Fibroblast of lung (primary cell): Measurements from ENCODE around the gene CAPN14.

Experiments used
- EZH2 ChIP-seq: IDR thresholded peaks from 2 replicates; pipeline ENCODE4 v1.5.1; 2012; ENCODE audit warnings: low read length, control low read depth, mild to moderate bottlenecking; ENCODE audit errors: missing control alignments
- TF ChIP-seq, protein P1 (sequence below), 2 donors: IDR thresholded peaks in 1 of 2; conservative IDR thresholded peaks in 1 of 2; 1 replicate in 1 of 2; 2 replicates in 1 of 2; pipeline ENCODE4 v1.5.1; 2011 to 2012; ENCODE audit warnings: low read length in 2 of 2, control low read depth in 1 of 2, inconsistent platforms in 1 of 2, low read depth in 1 of 2, mild to moderate bottlenecking in 1 of 2

DNA sequence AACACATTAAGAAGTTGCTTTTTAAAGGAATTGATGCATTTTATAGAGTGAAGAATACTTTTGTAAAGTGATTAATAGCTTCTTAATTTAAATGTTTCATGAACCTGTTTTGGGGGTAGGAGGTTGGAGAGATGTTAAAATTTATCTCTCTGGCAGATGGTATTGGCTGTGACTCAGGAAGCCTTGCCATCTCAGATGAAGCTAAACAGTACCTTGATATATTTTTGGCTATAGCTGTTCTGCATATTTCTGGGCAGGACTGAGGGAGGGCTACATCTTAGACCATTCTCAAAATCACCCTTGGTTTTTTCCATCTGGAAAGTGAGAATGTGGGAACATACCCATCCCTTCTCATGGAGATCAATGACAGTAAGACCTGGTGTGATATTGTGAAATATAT is 13.4 kb downstream of the CAPN14 start:
- TF ChIP-seq, protein P1, sequence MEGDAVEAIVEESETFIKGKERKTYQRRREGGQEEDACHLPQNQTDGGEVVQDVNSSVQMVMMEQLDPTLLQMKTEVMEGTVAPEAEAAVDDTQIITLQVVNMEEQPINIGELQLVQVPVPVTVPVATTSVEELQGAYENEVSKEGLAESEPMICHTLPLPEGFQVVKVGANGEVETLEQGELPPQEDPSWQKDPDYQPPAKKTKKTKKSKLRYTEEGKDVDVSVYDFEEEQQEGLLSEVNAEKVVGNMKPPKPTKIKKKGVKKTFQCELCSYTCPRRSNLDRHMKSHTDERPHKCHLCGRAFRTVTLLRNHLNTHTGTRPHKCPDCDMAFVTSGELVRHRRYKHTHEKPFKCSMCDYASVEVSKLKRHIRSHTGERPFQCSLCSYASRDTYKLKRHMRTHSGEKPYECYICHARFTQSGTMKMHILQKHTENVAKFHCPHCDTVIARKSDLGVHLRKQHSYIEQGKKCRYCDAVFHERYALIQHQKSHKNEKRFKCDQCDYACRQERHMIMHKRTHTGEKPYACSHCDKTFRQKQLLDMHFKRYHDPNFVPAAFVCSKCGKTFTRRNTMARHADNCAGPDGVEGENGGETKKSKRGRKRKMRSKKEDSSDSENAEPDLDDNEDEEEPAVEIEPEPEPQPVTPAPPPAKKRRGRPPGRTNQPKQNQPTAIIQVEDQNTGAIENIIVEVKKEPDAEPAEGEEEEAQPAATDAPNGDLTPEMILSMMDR (conservative IDR thresholded peaks at IDR 0.05 in 1 of 2, IDR thresholded peaks at IDR 0.05 in 1 of 2; ENCODE audit: low read depth in 1 of 2, low read length in 2 of 2): no peak
- no peak for TF ChIP-seq EZH2
